GM10266 (cell line): Measurements from ENCODE around the gene RGP1.

Source experiments
- DNase-seq: peaks from one replicate; pipeline ENCODE4 v3.0.0; 2012; ENCODE audit errors: extremely low spot score
- TF ChIP-seq, protein P1 (sequence below): IDR thresholded peaks from 2 replicates; pipeline ENCODE4 v1.5.1; 2012; ENCODE audit warnings: mild to moderate bottlenecking, low read depth; ENCODE audit not compliant: control insufficient read depth, insufficient read depth; ENCODE audit errors: missing control alignments

The RGP1 gene

DNA sequence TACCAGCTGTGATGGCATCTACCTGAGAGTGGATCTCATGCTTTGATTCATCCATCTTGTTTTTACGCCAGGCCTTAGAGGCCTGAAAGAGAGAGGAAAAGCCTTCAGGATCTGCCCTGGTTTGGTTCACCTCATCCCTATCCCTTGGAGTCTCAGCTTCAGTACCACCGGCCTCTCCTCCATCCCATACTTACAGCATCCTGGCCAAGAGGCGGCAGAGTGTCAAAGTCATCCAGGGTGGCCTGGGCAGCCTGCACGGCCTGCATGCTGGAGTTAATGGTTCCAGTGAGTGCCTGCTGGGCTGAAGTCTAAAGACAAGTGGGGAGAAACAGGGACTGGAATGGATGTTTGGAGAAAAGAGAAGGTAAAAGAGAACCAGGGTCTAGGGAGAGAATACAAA, 29.5 kb upstream of the RGP1 start:
- DNase-seq, result no peak
- TF ChIP-seq, protein P1, sequence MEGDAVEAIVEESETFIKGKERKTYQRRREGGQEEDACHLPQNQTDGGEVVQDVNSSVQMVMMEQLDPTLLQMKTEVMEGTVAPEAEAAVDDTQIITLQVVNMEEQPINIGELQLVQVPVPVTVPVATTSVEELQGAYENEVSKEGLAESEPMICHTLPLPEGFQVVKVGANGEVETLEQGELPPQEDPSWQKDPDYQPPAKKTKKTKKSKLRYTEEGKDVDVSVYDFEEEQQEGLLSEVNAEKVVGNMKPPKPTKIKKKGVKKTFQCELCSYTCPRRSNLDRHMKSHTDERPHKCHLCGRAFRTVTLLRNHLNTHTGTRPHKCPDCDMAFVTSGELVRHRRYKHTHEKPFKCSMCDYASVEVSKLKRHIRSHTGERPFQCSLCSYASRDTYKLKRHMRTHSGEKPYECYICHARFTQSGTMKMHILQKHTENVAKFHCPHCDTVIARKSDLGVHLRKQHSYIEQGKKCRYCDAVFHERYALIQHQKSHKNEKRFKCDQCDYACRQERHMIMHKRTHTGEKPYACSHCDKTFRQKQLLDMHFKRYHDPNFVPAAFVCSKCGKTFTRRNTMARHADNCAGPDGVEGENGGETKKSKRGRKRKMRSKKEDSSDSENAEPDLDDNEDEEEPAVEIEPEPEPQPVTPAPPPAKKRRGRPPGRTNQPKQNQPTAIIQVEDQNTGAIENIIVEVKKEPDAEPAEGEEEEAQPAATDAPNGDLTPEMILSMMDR, result no peak

DNA sequence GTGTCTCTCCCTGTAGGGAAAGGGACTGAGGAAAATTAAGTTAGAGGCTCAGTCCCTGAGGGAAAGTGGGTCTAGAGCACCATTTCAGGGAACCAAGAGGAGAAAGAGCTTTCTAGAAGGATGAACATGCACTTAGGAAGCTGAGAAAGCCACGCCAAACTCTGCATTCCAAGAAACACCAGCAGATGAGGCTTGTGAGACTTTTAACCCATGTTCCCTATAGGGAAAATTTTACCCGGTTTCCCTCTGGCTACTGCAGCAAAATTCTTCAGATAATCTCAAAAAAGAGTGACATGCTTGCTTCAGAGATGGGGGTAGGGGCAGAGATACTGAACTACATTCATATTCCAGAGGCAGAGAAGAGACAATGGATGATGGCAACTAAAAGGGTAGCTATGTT, 25.7 kb upstream of the RGP1 start:
- TF ChIP-seq, protein P1, result no peak
- DNase-seq, result no peak

DNA sequence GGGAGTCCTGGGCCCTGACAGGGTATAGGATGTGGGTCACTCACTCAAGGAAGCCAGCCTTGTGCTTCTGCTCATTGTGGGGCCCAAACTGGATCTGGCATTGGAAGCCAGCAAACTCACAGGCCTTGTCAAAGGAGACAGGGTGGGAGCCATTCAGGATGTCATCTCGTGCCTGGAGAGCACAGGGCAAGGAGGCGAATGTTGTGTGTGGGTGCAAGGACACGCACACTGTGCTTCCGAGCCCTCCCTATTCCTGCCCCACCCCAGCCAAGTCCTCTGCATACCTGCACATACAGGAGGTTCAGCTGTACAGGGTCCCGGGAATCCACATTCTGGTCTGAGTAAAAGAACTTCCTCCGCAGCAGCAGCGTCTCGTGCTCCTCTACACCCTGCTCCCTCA, 25.2 kb upstream of the RGP1 start:
- no peak for DNase-seq
- TF ChIP-seq, protein P1, result no peak

- no peak for DNase-seq
- TF ChIP-seq, protein P1, result no peak
Observed at GRCh38 chr9:35725362-35725761, 23.7 kb upstream of the RGP1 start.

DNA sequence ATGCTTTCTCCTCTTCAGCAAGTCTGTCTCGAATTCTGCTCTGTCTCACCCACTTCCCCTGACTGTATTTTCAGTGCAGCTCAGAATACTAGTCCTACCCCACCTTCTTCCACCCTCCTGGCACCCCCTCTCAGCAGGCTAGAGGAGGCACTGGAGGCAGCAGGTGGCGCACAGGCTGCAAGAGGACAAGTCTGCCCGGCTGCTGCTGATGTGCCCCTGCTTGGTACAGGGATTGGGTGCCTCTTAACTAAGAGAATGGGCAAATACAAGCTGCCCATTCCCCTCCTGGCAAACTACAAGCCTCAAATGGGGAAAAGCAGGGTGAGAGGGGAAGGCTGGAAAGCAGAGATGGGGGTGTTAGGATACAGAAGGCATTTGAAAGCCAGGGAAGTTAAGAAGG, 22.2 kb upstream of the RGP1 start:
- TF ChIP-seq, protein P1, result peak; percentile 48
- DNase-seq, result peak; percentile 41

DNA sequence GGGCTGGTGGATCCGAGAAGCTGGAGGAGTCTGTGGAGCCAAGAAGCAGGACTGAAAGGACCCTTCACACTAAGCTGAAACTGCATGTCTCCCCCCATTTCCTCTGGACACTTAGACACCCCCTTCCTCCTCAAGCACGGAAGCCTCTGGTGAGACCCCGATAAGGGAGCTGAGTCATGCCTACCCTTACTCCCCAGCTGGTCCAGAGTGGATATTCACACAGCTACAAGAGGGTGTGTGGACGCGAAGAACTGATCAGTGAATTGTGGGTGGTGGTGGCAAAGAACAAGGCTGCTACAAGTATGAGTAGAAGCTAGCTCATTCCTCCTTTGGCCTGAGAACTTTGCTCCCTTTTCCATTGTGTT, 21.4 kb upstream of the RGP1 start:
- DNase-seq, result no peak
- TF ChIP-seq, protein P1, result no peak

DNA sequence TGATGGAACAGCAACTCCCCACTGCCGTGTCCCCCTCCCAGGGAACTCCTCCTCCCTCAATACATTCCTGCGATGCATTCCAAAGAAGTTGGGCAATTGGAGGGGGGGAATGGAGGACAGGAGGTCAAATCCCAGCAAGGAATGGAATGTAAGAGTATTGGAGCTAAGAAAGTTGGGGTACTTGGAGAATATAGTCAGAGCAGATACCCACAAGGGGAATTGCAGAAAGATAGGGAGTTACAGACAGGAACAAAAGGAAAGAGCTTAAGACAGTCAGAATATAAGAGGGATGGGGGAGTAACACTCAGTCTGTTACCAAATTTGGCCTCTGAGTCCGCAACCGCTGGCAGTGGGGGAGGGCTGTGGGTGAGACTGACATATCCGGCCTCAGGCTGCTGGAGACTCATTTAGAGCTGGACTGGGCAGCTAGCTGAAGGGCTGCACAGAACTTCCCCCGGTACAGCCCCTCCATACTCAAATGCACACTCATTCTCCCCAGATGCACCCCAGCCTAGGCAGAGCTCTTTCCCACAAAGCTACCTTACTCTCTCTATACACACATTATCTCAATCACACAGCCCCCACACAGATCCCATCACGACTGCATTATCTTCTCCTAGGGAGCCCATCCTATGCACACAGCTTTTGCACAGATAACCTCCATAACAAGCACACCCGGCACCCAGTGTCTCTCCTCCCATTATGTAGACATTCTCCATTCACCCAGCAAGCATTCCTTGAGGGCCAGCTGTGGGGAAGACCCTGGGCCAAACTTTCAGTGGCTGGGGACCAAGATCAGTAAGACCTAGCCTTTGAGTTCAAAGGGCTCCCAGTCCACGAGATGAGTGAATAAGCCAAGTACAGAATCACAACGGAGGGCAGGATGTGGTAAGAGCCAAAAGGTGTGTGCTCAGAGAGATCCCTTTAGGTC, 20.8 kb upstream of the RGP1 start:
- TF ChIP-seq, protein P1, result no peak
- peak; percentile 76 for DNase-seq
